HG03196 (cell line): ENCODE results near the gene ADNP.

Experiments used
- ATAC-seq: cut with Tn5 transposase; IDR thresholded peaks from one replicate; pipeline ENCODE4 v1.9.1; 2021; ENCODE audit not compliant: unreplicated experiment

ADNP gene

DNA sequence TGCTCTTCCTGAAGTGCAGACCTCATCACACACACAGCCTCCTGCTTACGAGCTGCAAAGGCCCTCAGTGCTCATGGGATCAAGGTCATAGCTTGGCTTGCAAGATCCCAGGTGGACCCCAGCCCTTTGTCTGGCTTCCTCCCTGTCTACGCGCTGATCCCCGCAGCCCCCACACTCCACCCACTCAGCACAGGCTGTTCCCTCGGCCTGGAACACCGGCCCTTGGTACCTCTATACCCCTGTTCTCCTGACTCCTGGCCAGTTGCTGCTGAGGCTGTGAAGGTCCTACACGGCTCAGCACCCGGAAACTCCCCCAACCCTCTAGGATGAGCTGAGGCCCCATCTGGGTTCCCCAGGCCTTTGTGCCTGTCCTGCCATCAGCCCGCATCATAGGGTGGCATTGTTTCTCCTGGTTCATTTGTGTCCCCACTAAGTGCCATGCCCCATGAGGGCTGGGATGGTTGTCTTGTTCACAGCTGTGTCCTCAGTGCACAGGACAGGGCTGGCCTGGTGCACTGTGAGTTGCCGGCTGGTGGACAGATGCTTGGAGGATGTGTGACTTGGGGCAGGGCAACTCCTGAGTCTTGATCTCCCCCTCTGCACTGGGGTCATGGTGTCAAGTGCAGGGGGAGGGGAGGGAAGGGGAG is 57.0 kb downstream of the ADNP start:
- no peak for ATAC-seq

DNA sequence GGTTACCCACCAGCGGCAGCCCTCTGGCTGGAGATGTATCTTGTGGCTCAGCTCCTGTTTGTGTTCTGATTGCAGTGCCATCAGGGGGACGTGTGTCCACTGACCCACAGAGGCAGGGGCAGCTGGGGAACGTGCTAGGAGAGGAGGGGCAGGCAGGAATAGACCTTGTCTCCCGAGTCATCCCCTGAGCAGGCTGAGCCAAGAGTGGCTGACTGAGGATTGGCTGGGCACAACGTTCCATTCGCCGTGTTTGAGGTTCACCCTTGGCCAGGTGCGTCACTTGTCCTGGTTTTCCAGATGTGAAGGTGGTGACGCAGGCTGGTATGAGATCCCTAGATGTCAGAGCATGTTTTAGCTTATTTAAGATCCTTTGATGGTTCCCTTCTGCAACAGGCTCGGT is 57.7 kb downstream of the ADNP start:
- ATAC-seq = no peak

- no peak for ATAC-seq
These were observed 58.4 kb downstream of the ADNP start for GRCh38 chr20:50872560-50873425.

GRCh38 chr20:50870561-50871161 is 60.6 kb downstream of the ADNP start:
- no peak for ATAC-seq

DNA sequence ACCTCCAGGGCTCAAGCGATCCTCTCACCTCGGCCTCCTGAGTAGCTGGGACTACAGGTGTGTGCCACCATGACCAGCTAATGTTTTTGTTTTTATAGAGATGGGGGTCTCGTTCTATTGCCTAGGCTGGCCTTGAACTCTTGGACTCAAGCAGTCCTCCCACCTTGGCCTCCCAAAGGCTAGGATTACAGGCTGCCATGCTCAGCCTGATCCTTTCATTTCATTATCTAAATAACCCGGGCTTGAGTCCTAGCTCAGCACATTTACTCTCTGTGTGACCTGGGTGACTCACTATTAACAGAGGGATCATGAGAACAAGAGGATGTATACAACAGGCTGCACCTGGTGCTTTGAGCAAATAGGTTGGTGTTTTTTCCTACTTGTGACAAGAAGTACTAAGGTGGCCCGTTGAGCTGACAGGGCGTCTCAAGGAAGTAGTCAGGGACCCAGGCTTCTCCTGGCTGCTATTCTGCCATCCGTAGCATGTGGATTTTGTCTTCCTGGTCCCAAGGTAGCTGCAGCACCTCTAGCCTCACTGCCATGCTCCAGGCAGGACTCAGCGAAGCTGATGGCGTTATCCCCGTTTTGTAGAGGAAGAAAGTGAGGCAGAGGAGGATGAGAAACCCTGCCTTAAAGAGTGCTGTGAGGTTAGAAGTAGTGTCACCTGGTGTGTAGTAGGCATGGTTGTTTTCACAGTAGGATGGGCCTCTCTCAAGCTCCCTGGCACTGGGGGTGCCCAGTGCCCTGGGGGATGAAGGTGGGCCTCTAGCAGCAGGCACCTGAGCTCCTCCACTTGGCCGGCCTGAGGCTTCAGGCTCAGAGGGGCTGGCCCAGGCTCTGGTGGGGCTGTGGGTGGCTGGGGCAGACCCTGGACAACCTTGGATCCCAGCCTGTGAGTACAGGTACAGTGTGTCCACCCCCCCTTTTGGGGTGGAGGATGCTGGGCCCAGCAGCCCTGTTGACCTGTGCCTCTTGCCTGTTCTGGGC is 62.4 kb downstream of the ADNP start:
- no peak for ATAC-seq

DNA sequence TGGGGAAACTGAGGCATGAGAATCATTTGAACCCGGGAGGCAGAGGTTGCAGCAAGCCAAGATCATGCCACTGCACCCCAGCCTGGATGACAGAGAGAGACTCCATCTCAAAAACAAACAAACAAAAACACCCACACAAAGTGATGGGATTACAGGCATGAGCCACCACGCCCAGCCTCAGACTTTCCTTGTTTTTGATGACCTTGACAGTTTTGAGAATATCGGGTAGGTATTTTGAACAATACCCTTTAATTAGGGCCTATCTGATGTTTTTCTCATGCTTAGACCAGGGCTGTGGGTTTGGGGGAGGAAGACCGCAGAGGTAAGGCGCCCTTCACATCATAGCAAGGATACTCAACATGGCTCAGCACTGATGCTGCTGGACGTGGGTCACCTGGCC is 63.4 kb downstream of the ADNP start:
- ATAC-seq = no peak

- no peak for ATAC-seq
These were observed 64.4 kb downstream of the ADNP start for GRCh38 chr20:50866831-50867230.

GRCh38 chr20:50866036-50866685 is 65.1 kb downstream of the ADNP start:
- ATAC-seq = no peak

- no peak for ATAC-seq
These were observed 65.6 kb downstream of the ADNP start for GRCh38 chr20:50865591-50865990.

DNA sequence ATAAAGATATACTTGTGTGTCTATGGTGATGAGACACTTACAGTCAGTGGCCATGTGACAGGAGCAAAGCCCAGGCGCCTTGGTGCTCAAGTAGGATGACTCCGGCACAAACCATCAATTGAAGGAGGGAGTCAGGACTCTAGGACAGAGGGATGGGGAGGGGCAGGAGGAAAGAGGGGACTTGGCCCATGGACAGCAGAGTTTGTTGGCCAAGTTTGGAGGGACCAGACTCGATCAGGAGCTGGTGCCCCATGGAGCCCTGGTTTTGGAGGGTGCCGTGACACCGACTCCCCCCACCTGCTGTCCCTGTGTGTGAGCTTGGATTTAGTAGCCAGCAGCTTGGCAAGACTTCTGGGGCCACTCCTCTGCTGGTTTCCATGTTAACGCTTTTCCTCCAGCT is 66.1 kb downstream of the ADNP start:
- no peak for ATAC-seq

GRCh38 chr20:50862546-50862945 is 68.7 kb downstream of the ADNP start:
- ATAC-seq = no peak

DNA sequence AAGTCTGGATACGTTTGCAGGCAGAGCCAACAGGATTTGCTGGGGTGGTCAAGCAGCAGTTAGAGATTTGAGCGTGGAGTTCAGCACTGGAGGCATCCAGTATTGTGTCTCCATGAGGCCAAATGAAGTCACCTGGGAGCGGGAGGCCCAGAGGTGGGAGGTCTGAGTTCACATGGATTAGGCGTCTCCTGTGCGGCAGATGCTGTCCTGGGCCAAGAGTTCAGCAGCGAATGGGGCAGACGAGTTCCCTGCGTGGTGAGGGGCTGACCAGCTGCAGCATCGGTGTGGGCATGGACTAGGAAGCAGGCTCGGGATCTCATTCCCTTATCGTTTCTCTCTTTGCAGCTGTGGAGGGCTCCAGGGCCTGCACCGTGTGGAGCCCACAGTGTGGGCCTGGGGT is 70.2 kb downstream of the ADNP start:
- ATAC-seq = no peak

DNA sequence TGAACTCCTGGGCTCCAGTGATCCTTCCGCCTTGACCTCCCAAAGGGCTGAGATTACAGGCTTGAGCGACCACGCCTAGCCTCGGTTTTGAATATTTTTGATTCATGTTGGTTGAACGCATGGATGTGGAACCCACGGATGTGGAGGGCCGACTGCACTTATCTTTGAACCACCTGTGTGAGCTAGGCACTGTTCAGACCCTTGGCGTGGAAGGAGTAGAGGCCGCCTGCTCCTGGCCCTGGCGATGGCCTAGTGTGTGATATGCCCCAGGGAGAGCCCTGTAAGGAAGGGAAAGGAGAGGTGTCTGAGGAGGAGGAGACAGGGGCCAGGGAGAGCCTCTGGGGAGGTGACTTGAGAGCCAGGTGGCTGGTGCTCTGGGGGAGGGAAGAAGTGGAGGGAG is 72.1 kb downstream of the ADNP start:
- no peak for ATAC-seq

DNA sequence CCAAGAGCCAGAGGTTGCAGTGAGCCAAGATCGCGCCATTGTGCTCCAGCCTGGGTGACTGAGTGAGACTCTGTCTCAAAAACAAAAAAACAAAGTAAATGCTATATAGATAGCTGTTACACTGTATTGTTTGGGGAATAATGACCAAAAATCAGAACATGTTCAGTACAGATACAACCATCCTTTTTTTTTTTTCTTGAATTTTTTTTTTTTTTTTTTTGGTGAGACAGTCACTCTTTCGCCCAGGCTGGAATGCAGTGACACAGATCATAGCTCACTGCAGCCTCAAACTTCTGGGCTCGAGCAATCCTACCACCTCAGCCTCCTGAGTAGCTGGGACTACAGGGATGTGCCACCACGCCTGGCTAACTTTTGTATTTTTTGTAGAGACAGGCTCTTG is 72.7 kb downstream of the ADNP start:
- ATAC-seq = no peak

DNA sequence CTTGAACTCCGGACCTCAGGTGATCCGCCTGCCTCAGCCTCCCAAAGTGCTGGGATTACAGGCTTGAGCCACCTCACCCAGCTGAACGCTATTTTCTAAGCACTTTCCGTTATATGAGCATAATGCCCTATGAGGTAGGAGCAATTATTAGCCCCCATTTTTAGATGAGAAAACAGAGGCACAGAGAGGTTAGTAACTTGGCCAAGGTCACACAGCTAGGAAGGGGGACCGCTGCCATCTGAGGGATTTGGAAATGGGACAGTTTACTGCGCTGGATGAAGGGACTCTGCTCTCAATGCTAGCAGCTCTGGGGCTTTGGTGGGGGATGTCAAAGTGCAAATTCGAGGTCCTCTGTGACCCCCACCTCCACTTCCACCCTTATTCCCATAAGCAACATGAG is 73.9 kb downstream of the ADNP start:
- no peak for ATAC-seq

GRCh38 chr20:50856475-50857041 is 74.7 kb downstream of the ADNP start:
- no peak for ATAC-seq

- ATAC-seq = no peak
These were observed 75.5 kb downstream of the ADNP start for GRCh38 chr20:50855498-50856474.

GRCh38 chr20:50854506-50855249 is 76.6 kb downstream of the ADNP start:
- no peak for ATAC-seq
